Esophagus mucosa (tissue), 1 donor: ENCODE results near the gene CCS. TPM values are rescaled to one million over a fixed set of nuclear protein-coding genes. Genes with fewer than 3 reads are reported as not detected.
"Not testable (repeated sequence)": the region's sequence is repeated elsewhere in the genome, so short reads cannot be mapped to it uniquely, and the experiment has no call there.

Experiments
- ATAC-seq: fragments of 200-7000 bp; cut with Tn5 transposase; one replicate; pipeline ENCODE4 v1.9.1; 2020
- total RNA-seq: library from RNA; stranded (reverse); gene quantifications from one replicate; pipeline ENCODE4 v1.2.4, GENCODE V29; 2023
- donor health status: DM: yes; HTN: yes; CAD: no.

CCS gene
- total RNA-seq, 1 donor from 2014 or later, result 20.1 TPM

DNA sequence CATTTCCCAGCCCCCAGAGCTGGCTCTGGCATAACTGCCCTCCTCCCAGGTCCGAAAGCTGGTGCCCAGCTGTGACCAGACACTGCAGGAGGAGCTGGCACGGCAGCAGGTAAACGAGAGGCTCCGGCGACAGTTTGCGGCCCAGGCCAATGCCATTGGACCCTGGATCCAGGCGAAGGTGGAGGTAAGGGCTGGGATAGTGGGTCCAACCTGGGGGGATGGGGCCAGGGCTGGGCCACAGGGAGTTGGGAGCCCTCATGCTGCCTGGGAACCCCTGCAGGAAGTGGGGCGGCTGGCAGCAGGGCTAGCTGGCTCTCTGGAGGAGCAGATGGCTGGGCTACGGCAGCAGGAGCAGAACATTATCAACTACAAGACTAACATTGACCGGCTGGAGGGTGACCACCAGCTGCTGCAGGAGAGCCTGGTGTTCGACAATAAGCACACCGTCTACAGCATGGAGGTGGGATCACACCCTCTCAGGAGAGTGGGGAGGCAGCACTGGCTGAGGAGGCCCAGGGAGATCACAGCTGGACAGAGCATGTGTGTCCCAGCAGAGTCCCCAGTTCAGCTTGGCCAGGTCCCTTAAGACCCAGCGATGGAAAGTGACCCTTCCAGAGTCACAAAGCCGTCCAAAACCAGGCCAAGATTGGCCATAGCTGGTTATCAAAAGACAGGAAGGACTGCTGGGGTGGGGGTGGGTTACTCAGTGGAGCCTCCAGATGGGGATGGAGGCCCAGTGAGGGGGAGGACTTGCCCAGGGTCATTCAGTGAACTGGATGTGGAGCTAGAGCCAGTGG is 31.6 kb upstream of the CCS start:
- no peak for ATAC-seq

- ATAC-seq, result no peak
Observed at GRCh38 chr11:66561975-66562248, 31.1 kb upstream of the CCS start.

DNA sequence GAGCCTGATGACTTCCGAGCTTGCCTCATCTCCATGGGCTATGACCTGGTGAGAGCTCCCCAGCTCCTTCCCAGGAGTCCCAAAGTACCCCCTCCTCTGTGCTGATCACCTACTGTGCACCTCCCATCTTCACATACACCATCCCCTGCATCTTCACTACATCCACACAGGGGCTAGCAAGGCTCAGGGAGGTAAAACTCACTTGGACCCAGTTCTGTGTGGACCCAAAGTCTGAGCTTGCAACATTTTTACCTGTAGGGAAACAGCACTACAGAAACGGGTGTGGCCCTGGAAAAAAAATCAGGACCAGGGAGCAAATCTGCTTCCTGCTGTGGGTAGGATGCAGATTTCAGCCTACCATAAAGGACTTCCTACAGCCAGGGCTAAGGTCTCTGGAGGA is 30.7 kb upstream of the CCS start:
- no peak for ATAC-seq

- ATAC-seq, result no peak
Observed at GRCh38 chr11:66562907-66563583, 29.9 kb upstream of the CCS start.

DNA sequence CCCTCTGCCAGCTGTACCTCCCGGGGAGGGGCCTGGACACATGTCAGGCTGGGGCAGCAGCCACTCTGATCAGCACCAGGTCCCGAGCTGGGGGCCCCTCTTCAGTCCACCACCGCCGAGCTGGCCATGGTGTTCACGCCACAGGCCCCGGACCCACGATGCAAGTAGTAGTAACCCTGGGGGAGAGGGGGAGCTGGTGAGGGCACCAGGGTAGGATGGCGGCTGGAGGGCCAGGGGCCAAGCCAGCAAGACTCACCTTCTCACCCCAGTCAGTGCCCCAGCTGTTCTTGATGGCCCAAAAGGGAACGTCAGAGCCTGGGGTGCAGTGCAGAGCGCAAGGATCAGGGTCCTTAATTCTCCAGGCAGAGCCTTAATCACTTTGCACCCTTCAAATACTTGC is 29.2 kb upstream of the CCS start:
- ATAC-seq, result no peak

DNA sequence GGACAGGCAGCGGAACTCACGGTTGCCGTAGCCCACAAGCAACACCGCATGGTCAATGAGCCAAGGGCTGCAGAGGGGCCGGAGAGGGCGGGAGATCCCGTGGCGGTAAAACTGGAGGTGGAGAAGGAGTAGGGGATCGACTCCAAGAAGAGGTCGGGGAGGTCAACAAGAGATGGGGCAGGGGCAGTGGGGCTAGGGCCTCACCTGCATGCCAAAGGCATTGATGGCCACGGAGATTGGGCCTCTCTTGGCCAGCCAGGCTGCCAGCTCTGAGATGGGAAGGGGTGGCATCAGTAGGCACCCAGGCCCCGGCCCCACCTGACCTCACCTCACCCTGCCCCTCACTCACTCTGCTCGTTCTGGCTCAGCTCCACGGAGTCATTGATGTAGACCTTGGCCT is 28.4 kb upstream of the CCS start:
- ATAC-seq, result no peak

DNA sequence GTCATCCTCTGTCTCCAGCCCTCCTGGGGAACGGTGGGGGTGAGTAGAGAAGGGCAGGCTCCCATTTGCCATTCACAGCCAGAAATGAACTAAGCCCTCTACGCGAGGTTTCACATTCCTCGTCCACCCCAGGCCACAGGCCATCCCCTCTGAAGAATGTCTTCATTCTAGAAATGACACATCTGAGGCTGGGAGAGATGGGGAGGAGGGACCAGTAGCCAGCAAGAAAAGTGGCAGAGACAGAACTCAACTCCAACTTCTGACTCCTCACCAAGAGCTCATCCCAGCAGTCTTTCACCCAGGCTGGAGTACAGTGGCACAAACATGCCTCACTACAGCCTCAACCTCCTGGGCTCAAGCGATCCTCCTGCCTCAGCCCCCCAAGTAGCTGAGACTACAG is 28.0 kb upstream of the CCS start:
- no peak for ATAC-seq

DNA sequence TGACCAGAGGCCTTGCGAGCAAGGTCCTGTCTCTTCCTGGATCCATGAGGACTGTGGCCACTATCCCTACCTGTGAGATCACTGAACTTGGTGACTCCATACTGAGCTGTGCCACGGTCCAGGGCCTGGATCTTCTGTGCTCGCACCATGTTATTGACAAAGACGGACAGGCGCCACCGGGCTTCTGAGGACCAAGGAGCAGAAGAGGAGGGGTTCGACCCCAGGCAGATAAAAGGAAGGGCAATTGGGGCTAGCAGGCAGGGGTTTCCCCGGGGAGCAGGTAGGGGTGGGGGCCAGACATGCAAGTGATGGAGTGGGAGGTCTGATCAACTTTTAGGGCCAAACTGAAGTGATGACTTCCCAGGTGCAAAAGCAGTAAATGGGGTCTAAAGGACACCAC is 26.8 kb upstream of the CCS start:
- ATAC-seq, result no peak

- peak; percentile 7 for ATAC-seq
Observed at GRCh38 chr11:66567787-66568123, 25.2 kb upstream of the CCS start.

DNA sequence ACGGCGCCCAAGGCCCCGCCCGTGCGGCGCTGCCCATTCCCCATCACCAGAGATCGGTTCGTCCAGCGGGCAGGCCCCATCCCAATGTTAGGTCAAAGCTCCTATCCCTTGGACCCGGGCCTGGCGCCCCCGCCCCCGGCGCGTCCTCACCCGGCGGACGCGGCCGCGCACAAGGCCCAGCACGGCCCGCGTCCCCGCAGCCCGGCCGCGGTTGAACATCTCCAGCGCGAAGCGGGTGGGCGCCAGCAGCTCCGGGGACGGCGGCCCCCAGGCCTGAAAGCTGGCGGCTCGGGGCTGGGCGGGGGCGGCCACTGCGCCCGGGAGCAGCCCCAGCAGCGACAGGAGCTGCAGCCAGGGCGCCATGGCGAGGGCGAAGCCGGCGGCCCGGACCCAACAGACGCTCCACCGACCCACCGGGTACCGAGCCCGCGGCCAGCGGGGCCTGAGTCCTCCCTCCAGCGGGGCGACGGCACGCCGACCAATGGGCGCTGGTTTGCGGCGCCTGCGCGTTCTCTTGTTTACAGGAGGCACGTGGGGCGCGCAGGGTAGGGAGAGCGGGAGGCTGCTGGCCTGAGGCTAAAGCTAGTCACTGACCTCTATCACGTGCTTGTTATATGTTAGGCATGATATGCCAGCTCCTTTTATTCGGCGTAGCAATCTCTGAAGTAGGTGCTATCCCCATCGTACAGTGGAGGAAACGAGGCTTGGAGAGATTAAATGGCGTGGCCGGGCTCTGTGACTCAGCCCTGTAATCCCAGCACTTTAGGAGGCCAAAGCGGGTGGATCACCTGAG is 24.7 kb upstream of the CCS start, which contains the start of gene CTSF:
Gene CTSF (minus strand): TSS at position 483 of the 793 bp plus-strand sequence. CDS start 120 bp downstream, at position 363.
- ATAC-seq, result peak; percentile 87

- no peak for ATAC-seq
Observed at GRCh38 chr11:66569076-66569475, 23.9 kb upstream of the CCS start.

GRCh38 chr11:66570079-66570849 is 22.7 kb upstream of the CCS start:
- ATAC-seq, result no peak

DNA sequence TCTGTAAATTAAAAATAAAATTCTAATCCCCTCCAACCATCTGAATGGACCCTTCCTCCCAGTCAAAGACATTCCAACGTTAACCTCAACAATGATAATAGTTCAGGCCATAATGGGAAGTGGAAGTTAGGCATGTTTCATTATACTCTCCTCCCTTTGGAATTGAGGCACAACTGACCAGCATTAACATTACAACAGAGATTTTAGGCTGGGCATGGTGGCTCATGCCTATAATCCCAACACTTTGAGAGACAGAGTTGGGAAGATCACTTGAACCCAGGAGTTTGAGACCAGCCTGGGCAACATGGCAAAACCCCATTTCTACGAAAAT is 22.2 kb upstream of the CCS start:
- ATAC-seq, result no peak

DNA sequence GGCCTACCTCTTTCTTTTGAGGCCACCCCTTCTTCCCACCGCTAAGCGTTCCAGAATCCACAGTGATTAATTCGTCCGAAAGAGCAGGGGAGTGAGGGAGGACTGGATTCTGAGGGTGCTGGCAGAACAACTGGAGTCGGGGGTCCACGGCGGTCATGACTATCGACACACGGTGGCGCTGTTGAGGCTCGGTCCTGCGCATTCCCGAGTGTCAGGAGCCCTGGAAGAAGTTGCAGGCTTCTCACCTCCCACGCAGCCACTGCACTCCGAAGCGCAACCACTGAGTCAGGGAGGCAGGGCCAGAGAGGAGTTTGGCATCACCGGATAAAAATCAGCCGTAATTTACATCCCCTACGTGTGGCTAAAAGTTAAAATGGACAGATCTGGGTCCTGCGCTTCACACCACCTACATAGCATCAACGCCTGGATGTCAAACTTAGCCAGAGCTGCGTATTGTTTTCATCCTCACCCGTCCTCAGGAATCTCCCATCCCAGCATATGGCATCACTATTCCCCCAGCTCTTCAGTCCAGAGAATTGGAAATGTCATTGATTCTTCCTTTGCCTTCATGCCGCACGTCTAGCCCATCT is 13.9 kb upstream of the CCS start:
- peak; percentile 70 for ATAC-seq

DNA sequence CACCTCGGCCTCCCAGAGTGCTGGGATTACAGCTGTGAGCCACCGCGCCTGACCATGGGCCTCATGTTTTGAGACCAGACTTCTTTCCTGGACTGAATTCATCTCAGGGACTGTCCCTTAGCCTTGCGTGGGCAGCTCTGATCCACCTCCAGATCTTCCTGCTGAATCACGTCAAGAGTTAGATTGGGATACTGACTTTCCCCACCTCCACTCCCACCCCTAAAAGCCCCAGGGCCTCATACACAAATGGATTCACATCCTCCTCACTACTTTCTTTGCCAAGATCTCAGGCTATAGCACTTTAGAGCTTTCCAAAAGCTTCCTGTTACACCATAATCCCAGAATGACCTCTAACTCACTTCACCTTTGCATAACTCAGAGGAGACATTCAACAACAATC is 12.2 kb upstream of the CCS start:
- no peak for ATAC-seq

DNA sequence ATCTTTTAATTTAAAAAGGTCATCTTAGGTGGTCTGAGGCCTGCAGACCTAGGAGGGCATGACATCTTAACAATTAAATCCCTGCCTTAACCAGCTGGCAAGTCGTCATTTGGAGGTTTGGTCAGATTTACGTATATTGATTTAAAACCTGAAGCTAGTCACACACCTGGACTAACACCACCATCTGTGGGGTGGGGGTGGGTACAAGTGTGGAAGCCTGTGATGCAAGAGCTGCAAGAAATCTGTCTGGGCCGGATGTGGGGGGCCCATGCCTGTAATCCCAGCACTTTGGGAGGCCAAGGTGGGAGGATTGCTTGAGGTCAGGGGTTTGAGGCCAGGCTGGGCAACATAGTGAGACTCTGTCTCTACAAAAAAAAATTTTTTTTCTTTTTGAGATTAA is 11.7 kb upstream of the CCS start:
- no peak for ATAC-seq

DNA sequence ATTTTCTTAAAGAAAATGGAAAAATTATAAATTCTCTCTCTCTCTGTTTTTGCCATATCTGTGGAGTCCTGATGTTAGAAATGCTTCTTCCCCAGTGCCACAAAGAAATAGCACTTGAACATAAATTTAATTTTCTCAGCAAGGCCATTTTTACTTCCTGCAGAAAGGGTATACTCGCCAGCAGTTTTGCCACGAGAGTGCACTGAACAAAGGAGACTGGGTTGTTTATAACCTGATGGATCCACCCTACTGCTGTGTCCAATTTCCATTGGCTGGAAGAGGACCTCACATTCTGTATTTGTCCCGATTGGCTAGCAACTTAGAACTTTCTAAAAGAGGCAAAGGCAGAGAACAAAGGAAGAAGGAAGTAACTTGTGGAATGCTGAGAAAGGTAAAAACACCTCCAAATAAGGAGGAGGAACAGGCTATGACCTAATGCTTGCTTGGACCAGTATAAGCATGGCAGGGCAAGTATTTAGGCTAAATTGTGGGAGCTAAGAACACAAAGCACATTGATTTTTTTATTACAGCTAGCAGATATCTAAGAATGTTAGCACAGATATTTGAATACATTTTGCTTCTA is 10.3 kb upstream of the CCS start:
- not testable (repeated sequence) for ATAC-seq

GRCh38 chr11:66585447-66585846 is 7.5 kb upstream of the CCS start:
- ATAC-seq, result not testable (repeated sequence)

- no peak for ATAC-seq
Observed at GRCh38 chr11:66586136-66586535, 6.8 kb upstream of the CCS start.

- not testable (repeated sequence) for ATAC-seq
Observed at GRCh38 chr11:66589315-66589714, 3.7 kb upstream of the CCS start.

- no peak for ATAC-seq
Observed at GRCh38 chr11:66589996-66590675, 2.8 kb upstream of the CCS start.

DNA sequence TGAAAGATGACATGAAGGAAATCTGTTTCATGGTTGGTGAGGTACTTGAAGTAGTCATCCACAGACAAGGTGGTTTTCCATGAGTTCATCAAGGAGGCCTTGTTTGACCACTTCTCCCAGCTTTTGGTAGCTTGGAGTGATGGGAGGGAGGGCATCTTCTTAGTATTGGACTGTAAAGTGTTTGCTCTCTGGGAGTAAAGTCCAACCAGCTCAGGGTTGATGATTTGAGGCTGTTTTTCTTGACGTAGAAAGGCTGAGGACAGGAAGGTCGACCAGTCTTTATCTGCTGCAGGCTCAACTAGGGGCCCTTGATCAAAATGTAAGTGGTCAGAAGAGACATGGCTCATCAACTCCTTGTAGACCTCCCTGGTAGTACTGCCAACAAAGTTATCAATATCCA is 1.8 kb upstream of the CCS start:
- ATAC-seq, result no peak
